Kidney capillary endothelial cell (primary cell): ENCODE data around the gene B3GNT5.
A peak's percentile ranks its signal among the peaks of the same experiment; 100 is the strongest.

Experiments
- DNase-seq: peaks from one replicate; pipeline ENCODE4 v3.0.0-alpha.2; 2018; ENCODE audit warnings: low spot score

The B3GNT5 gene, protein sequence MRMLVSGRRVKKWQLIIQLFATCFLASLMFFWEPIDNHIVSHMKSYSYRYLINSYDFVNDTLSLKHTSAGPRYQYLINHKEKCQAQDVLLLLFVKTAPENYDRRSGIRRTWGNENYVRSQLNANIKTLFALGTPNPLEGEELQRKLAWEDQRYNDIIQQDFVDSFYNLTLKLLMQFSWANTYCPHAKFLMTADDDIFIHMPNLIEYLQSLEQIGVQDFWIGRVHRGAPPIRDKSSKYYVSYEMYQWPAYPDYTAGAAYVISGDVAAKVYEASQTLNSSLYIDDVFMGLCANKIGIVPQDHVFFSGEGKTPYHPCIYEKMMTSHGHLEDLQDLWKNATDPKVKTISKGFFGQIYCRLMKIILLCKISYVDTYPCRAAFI

DNA sequence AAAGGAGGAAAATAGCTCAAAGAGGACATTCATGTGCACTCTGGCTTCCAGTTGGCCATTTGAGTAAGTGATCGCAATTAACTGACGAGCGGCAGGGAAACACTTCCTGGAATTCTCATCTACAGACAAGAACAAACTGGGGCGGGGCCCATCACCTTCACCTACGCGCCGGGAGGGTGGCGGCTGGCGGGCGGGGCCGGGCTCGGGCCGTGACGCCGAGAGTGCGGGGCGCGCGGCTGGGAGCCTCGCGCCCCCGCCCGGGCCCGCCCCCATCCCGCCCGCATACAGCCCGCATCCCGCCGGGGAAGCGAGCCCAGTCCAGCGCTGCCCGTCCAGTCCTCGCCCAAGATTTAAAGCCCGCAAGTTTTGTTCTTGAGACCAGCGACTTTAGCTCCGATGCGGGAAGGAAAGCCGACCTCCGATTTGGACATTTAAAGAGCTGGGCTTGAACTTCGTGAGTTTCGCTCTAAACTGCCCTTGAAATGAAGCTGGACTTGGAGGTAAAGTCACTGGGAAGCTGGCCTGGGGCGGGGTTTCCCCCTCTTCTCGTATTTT, at the start of gene B3GNT5:
Gene B3GNT5 (plus strand): TSS at position 281 of the 555 bp plus-strand sequence. CDS start 16,546 bp downstream, outside the sequence.
- DNase-seq: no peak

DNA sequence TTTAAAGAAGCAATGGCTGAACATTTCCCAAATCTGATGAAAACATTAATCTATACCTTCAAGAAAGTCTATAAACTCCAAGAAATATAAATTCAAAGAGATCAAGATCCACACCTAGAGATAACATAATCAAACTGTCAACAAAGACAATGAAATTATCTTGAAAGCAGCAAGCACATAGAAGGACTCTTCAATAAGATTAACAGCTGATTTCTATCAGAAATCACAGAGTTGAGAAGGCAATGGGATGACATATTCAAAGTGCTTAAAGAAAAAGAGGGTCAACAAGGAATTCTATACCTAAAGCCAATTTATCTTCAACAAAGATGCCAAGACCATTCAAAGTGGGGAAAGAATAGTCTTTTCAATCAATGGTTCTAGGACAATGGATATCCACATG, 49.4 kb upstream of the B3GNT5 start:
- no peak for DNase-seq

DNA sequence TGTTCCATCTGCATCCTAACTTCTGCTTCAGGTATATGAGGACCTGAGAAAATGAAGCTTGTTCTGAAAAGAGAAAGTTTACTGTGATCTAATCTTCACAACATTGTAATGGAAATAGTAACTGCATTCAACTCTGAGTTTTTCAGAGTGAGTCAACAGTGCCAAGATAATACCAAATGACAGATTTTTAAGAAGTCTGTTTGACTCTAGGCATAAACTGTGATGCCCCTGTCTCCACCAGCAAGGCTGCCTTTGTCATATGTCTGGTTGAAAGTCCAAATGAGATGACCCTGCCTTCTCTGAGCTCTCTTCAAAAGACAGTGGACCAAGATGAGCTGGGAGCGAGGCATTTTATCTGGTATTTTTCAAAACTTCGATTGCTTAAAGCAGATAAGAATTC, 44.8 kb upstream of the B3GNT5 start:
- no peak for DNase-seq

DNA sequence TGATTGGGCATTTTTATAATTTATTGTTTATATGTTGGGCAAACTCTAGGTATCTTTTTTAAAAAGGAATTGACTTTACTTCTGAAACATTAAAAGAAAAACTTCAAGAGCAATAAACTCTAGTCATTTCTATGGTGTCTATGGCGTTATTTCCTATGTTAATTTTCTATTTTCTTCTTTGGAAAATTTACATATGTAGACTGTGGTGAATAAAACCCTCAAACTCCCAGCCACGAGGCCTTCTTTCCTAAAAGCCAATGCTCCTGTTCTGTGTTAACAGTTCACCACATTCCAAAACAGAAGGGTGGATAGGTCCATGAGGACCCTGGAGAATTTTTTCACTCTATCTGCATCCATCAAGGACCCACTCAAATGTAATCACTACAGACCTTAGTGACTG, 44.3 kb upstream of the B3GNT5 start:
- DNase-seq: no peak

DNA sequence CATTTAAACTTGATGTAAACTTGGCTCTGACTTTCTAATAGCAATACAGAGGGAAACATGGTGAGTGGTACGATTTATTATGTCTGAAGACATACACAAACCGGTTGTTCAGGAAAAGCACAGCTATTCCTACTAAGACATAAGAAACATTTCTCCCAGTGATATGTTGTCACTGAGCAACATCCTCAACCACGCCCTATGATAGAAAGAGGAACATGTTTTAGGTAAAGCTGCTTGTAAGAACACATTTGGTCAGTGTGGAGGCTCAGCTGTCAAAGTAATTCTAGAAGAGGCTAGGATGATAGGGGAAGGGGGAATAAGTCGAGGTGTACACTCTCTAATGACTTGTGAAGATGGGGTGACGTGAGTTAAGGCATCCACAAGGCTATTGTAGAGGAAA, 42.7 kb upstream of the B3GNT5 start:
- DNase-seq: no peak

DNA sequence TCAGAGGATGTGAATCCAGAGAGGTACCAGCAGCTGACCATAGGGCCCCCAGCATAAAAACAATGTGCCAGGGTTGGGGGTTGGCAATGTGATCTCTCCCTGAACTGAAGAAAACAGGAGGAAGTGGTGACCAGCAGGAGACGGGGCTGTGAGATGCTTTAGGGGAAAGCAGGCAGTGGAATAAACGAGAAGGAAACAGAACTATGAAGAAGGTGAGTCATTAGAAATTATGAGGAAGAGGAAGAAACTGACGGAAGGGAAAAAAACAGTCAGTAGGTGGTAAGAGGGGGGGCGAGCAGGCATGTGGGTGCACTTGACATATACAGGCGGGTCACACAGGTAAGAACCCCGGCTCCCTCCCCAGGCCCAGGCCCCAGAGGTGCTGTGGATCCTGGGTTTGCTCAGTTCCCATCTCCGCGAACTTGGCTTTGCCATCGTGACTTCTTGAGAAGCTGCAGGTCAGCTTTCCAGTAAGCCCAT, 42.2 kb upstream of the B3GNT5 start:
- peak; percentile 69 for DNase-seq

DNA sequence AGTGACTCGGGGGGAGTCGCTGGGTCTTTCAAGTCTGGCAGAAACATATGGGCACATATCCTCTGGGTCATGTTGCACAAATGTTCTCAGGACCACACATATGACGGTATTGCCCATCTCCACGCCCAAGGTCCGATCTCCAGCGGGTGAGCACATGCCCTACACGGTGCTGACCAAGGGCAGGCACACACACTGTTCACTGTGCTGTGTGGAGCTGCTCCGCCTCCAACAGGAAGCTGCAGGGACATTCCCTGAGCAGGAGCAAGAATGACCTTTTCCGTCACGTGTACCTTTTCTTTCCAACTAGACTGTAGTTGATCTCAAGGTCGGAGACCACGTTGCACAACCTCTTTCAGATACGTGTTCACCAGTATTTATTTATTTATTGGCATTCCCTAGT, 41.7 kb upstream of the B3GNT5 start:
- peak; percentile 48 for DNase-seq

DNA sequence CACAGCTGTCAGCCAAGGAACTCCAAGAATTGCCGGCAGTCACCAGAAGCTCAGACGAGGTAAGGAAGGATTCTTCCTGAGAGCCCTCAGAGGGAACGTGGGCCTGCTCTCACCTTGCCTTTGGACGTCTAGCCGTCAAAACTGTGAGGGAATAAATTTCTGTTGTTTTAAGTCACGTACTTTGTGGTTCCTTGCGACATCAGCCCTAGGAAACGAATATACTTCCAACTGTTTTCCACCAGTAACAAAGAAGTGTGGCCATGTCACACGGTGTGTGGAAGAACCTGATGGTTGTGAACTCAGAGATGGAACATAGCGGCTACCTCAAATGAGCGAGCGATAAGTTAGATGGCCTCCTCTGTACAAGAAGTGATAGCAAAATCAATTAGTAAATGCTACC, 41.0 kb upstream of the B3GNT5 start:
- no peak for DNase-seq

DNA sequence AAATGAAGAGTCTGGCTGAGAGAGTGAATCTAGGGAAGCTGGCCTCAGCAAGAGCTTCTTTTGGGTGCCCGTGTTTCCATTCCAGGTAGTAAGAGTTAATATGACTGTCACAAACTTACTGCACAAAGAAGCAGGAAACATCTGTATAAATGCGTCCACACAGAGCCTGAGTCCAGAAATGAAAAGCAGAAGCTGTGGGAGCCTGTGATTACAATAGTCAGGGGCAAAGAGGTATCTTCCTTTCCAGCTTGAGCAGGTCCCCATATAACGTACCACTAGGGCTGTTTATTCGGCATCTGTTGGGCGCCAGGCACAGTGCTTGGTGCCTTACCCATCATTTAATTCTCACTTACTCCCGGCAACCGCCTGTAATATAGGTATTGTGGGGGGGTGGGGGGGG, 40.5 kb upstream of the B3GNT5 start:
- peak; percentile 24 for DNase-seq

DNA sequence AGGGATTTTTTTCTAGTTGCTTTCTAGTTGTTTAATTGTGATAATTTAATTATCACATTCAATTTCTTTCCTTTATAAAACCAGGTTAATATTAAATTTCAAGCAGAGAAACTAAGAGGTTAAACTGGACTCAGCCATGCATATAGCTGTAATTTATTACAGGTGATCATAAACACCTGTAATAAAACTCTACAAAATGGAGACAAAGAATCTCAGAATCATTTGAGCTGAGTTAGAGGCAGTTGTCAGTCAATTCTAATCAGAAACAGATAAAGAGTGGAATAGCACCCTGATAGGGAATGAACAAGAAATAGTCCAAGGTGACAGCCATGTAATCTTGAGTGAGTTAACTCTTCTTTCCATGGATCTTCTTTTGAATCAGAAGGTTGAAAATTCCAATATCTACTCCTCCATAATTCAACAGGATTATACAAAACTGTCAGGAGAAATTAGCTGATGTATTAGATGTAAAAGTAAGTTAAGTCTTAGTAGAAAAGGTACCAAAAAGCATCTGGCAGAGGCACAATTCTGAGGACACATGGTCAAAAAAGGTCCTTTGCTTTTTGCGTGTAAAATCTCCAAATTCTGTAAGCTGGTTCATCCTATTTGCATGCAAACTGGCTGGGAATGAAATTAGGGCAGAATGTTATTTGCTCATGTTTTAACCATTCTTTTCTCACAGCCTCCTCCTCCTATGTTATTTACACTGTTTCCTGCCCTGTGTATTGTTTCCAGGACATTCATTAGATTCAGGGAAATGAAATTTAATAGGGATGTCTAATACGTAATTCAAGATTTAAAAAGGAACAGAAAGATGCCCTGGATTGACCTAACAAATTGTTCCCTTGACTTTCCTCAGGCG, 39.4 kb upstream of the B3GNT5 start:
- DNase-seq: peak; percentile 44

DNA sequence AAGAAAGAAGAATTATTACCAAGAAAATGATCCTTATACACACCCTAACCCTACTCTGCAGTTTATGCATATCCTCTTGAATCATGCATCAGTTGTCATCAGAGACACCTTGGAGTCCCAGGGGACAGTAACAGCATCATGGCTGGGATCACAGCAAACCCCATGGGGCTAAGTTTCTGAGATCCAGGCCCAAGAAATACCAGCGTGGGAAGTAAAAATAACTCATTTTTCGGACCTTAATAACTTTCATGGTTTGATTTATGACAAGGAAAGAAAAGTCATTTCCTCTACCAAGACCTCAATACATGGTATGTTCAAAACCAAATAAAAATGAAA, 38.8 kb upstream of the B3GNT5 start:
- peak; percentile 27 for DNase-seq

DNA sequence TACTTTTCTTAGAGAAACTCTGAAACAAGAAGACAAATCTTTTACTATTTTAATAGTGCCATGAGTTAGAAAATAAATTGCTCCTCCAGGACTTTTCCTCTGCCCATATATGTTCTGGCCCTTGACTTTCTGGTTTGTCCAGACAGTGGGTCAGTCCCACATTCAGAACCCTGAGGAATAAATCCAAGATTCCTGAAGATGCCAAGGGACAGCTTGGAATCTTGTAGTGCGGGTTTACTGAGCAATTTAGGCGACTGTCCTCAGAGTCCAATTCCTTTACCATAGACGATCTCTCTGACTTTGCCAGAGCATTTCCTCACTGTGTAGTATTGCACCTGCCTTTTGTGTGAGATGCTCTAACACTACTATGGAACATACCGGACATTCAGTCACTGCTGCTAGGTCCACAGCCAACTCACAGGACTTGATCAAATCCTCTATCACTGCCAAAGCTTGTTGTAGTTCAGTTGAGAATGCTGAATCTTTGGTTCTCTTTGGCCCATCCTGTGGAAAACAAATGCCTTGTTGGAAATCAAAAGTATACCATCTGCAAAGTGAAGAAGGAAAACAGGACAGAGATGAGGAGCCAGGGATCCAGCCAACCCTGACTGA, 37.4 kb upstream of the B3GNT5 start:
- DNase-seq: no peak

DNA sequence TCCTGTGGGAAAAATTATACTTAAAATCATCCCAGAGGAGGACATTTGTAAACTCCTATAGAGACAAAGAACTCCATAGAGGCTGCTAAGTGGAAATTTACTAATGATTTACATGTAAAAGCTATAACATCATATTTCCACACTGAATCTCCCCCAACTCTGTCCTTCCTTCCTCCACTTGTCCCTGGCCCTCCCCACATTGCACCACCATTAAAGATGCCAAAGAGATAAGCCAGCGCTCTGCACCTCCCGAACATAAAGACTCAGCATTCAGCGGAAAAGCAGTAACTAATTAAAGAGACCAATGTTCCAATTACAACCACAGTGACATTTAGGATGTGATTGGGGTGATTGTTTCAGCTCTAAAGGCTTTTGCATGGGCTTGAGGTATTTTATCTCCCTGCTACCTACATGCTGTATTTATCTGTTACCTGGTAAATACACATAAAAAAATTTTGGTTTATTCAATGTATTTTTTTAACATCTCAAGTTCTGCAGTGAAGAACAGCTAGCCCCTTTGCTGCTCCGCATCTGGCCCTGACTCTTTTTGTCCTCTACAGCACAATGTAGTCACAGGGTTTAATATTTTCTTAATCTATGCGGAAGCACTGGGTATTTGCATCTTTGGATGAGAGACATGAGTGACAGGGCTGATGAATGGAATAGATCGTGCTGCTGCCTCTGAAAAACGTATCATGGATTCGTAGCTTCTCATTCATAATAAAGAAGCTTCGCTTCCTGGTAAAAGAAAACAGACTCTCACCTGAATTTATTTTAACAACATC, 35.3 kb upstream of the B3GNT5 start:
- DNase-seq: no peak

DNA sequence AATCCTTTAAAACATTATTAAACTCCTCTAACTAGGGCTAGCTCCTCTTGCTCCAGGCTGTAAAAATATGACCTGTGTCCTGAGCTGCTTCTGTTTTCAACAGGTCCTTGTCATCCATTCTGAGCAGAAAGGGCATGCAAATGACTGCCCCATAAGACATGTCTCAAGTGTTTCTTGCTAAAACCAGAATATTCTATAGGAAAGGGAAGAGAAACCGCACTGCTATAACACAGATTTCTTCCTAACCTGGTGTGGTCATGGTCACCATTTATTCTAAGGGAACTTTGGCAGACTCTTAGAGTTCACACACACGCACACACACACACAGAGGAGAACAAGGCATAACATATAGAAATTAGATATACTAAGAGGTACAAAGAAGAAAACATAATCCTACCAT, 34.2 kb upstream of the B3GNT5 start:
- no peak for DNase-seq

DNA sequence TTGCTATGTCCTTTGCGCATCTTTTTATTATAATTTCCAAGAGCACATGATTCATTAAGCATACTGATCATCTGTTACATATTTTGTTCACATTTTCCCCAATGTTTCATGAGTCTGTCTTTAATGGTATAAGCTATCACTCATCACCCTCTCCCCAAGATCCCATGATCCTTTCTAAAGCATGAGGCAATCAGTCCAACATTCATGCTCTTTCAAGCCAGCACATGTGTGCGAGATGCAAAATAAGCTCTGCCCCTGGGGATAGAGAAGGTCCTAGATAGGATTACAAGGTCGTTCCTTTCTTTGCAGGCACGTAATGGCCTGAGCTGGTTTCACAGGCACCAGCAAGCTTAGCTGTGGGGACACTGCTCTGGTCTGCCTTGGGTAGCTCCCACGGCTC, 32.2 kb upstream of the B3GNT5 start:
- DNase-seq: no peak

DNA sequence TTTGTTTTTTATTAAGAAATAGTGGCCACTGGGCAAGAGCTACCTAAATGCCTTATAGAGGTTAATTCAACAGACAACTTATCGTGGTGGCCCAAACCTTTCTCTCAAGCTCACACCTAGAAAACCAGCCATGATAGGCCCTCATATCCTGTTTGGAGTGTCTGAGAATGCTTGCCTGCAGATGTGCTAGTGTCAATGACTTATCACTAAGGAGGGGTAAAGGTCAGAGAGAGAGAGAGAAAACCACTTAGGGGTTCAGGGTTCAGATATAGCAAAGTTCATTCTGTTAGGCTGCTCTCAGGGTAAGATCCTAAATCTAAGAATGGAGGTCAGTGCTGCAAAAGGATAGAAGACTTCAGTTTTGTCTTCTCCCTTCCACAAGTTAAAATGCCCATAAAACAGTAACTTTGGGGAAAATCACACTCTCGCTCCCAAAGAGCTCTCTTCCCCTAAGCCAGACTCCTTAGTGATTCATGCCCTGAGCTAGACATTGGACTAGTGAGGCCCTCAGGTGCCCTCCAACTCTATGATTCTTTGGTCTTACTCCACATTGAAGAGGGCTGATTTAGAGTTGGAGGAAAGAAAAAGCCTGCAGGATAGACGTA, 30.3 kb upstream of the B3GNT5 start:
- DNase-seq: no peak

DNA sequence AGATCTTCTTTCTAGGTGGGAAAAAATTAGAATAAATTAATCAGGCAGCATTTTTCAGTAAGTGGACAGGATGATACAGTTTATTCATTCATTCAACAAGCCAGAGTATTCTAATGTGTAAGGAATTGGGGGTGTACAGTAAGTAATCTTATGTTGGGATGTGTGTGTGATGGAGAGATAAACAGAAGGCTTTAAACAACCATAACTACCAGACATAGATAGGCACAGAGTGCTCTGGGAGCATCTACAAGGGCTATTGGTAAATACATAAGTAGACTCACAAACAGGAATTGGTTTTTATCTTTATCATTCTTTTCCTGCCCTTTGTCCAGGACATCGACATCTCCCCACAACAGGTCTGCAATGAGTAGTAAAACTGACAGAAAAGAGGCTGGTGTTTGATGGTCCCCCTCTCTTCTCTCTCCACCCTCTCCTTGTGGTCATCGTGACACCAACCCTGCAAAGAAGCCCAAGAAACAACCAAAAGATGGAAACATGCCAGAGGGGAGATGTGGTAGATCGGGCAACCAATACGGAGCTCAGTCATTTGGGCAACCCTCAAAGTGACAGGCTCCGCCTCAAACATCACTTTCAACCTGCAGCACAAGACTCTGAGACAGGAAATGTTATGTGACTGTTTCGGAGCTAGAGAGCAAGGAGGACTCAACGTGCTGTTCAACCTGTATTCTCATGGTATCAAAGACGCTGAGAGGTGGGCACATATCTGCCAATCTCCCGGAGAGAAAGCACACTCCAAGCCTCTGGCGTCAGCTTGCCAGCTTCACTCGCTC, 28.7 kb upstream of the B3GNT5 start:
- DNase-seq: no peak

DNA sequence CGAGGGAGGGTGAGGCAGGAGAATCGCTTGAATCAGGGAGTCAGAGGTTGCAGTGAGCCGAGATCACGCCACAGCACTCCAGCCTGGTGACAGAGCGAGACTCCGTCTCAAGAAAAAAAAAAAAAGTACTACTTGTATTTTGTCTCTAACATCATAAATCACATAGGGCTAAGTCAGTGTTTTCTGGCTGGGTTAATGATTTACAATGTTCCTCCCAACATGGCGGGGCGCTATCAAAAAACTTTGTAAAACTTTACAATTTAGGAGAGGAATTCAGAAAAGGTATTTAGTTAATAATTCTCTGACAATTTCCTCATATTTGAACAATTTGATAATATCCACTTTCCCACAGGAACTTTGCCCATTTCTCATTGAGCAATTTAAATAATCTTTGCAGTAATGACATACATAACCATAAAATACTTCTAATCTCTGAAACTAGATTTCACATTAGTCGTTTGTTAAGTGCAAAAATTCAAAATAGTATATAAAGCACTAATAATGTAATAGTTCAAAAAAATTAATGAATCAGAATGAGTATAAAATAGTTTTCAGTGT, 26.6 kb upstream of the B3GNT5 start:
- no peak for DNase-seq

DNA sequence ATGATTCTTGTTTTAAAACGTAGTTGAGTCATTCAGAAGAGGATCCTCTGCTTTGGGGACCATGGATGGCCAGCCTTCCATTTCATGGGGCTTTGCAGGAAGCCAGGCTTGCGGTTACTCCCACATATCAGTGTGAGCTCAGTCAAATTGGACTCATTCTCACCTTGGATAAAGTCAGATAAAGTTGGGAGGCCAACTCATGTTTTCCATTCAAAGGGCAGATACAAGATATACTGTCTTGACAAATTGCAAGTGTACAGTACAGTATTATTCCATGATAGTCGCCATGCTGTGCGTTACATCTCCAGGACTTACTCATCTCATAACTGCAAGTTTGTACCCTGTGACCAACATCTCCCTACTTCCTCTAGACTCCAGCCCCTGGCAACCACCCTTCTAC, 25.5 kb upstream of the B3GNT5 start:
- no peak for DNase-seq

DNA sequence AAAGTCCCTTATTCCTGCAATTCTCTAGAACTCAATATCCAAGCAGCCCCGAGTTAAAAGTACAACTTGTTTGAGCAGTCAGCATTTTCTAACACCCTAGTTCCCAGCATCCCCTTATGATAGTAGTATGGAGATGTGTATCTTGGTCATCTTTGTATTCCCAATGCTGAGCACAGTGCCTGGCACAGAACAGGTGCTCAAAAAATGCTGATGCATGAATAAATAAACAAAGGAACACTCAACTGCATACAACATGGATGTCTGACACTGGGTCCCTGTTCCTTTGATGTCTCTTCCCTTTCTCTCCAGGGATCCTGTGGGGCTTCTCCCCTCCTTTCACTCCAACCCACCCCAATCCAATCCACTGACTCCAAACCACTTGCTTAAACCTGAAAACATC, 23.9 kb upstream of the B3GNT5 start:
- no peak for DNase-seq
